Activated T-helper 1 cell treated with anti-CD3 and anti-CD28 coated beads, Interleukin-2, amount 50 U/mL, for 16 hours (primary cell): ENCODE measurements around the gene DEFB124.
"Not testable (repeated sequence)": the region's sequence is repeated elsewhere in the genome, so short reads cannot be mapped to it uniquely, and the experiment has no call there.

Experiments used
- DNase-seq, 2 donors: peaks; one replicate each; pipeline ENCODE4 v3.0.0-alpha.2; 2020; ENCODE audit warnings: low read depth in 1 of 2, low spot score in 1 of 2

The DEFB124 gene

GRCh38 chr20:31489152-31489551, 14.2 kb upstream of the DEFB124 start:
- DNase-seq = no peak

GRCh38 chr20:31488115-31488514, 13.2 kb upstream of the DEFB124 start:
- DNase-seq = no peak

GRCh38 chr20:31485450-31486339, 10.8 kb upstream of the DEFB124 start:
- no peak for DNase-seq

GRCh38 chr20:31484001-31484400, 9.1 kb upstream of the DEFB124 start:
- no peak for DNase-seq

- DNase-seq = no peak
Measured at GRCh38 chr20:31476643-31477215, 1.8 kb upstream of the DEFB124 start.

GRCh38 chr20:31476294-31476585, 1.3 kb upstream of the DEFB124 start:
- no peak for DNase-seq

GRCh38 chr20:31475472-31476293, 756 bp upstream of the DEFB124 start:
- DNase-seq = no peak

GRCh38 chr20:31474097-31474436, 860 bp downstream of the DEFB124 start:
- DNase-seq = no peak

GRCh38 chr20:31473331-31474096, 1.4 kb downstream of the DEFB124 start:
- DNase-seq = no peak

- DNase-seq = no peak
Measured at GRCh38 chr20:31472395-31473330, 2.3 kb downstream of the DEFB124 start.

GRCh38 chr20:31470946-31471345, 4.0 kb downstream of the DEFB124 start:
- DNase-seq = not testable (repeated sequence)

- DNase-seq = no peak
Measured at GRCh38 chr20:31454361-31454760, 20.6 kb downstream of the DEFB124 start.

GRCh38 chr20:31452575-31452974, 22.4 kb downstream of the DEFB124 start:
- DNase-seq = no peak

GRCh38 chr20:31449511-31450414, 25.2 kb downstream of the DEFB124 start:
- no peak for DNase-seq

- DNase-seq = no peak
Measured at GRCh38 chr20:31446084-31446819, 28.7 kb downstream of the DEFB124 start.

GRCh38 chr20:31440012-31440659, 34.8 kb downstream of the DEFB124 start, which contains the start of gene DEFB123:
TSS of gene DEFB123 (plus strand) at chr20:31440632. CDS start at chr20:31440699, 67 bp downstream.
- DNase-seq = no peak

- DNase-seq = no peak
Measured at GRCh38 chr20:31430568-31431115, 44.3 kb downstream of the DEFB124 start.

- not testable (repeated sequence) for DNase-seq
Measured at GRCh38 chr20:31427576-31427975, 47.4 kb downstream of the DEFB124 start.
